Thyroid gland (tissue), 4 donors: Measurements from ENCODE around the gene BORCS6. TPM values are rescaled to one million over a fixed set of nuclear protein-coding genes. Genes with fewer than 3 reads are reported as not detected.

Source experiments
- DNase-seq, 2 donors: peaks; one replicate each; pipeline ENCODE4 v3.0.0-alpha.2; 2019
- H3K27ac ChIP-seq, 3 donors: fragments of 200-600 bp; sonication (generic); 1 replicate in 2 of 3; 2 replicates in 1 of 3; pipeline ENCODE4 v1.5.1; 2016 to 2019; ENCODE audit warnings: mild to moderate bottlenecking in 1 of 3, moderate library complexity in 1 of 3
- H3K27me3 ChIP-seq: fragments of 200-600 bp; sonication (generic); one replicate; pipeline ENCODE4 v1.5.1; 2019
- H3K36me3 ChIP-seq, 2 donors: fragments of 200-600 bp; sonication (generic); one replicate each; pipeline ENCODE4 v1.5.1; 2016 to 2019
- H3K4me1 ChIP-seq, 2 donors: fragments of 200-600 bp; sonication (generic); one replicate each; pipeline ENCODE4 v1.5.1; 2017 to 2019
- H3K4me3 ChIP-seq, 3 donors: fragments of 200-600 bp; sonication (generic); replicated peaks in 1 of 3; 1 replicate in 2 of 3; 2 replicates in 1 of 3; pipeline ENCODE4 v1.5.1; 2016; ENCODE audit warnings: mild to moderate bottlenecking in 1 of 3
- H3K9me3 ChIP-seq: fragments of 200-600 bp; sonication (generic); one replicate; pipeline ENCODE4 v1.5.1; 2017
- POLR2A ChIP-seq, 2 donors: fragments of 450-650 bp; IDR thresholded peaks; one replicate each; pipeline ENCODE4 v1.6.1; 2017; ENCODE audit warnings: antibody characterized with exemption in 2 of 2, mild to moderate bottlenecking in 2 of 2, moderate library complexity in 1 of 2
- WGBS, 2 donors: methylation state at CpG; one replicate each; pipeline ENCODE4 v1.1.5; 2017; 5-methylcytosine and 5-hydroxymethylcytosine counted together
- intact Hi-C: fragments of 100-400 bp; cut with DNase I; formaldehyde crosslinking; loops from one replicate; pipeline ENCODE4 v1.15.1; 2023
- total RNA-seq, 4 donors: library from RNA; depleted of rRNA; stranded (reverse); fragments of >200 nt; gene quantifications; one replicate each; pipeline ENCODE4 v1.2.3, GENCODE V29; 2016
- TF ChIP-seq, protein P1 (sequence below), 6 experiments: fragments of 200-600 bp in 3 of 6; fragments of 450-650 bp in 3 of 6; sonication (generic) in 3 of 6; IDR thresholded peaks; one replicate each; pipeline ENCODE4 v1.5.1; 2016 to 2019; ENCODE audit warnings: antibody characterized with exemption in 6 of 6, mild to moderate bottlenecking in 2 of 6, inconsistent platforms in 1 of 6, moderate library complexity in 1 of 6

The BORCS6 gene
- total RNA-seq, 4 donors from 2014 or later, result 7.7 to 17.0 (median 15.5) TPM

- H3K4me3 ChIP-seq, result no peak overlapping the region
- no peaks in the 10 kb centered on the region for H3K36me3 ChIP-seq
- 14 to 18% methylated on average over 12 of the region's 12 CpGs for WGBS, 2 donors
- peak; percentile 80 to 84 for DNase-seq
- no peaks in the 10 kb centered on the region for H3K27me3 ChIP-seq
- H3K9me3 ChIP-seq, result no peaks in the 10 kb centered on the region
- TF ChIP-seq, protein P1, sequence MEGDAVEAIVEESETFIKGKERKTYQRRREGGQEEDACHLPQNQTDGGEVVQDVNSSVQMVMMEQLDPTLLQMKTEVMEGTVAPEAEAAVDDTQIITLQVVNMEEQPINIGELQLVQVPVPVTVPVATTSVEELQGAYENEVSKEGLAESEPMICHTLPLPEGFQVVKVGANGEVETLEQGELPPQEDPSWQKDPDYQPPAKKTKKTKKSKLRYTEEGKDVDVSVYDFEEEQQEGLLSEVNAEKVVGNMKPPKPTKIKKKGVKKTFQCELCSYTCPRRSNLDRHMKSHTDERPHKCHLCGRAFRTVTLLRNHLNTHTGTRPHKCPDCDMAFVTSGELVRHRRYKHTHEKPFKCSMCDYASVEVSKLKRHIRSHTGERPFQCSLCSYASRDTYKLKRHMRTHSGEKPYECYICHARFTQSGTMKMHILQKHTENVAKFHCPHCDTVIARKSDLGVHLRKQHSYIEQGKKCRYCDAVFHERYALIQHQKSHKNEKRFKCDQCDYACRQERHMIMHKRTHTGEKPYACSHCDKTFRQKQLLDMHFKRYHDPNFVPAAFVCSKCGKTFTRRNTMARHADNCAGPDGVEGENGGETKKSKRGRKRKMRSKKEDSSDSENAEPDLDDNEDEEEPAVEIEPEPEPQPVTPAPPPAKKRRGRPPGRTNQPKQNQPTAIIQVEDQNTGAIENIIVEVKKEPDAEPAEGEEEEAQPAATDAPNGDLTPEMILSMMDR (IDR thresholded peaks at IDR 0.05), result no peak
- TF ChIP-seq POLR2A (IDR thresholded peaks at IDR 0.05), result peak in 1 of 2 donors; percentile 87
- peaks cover 20 to 41% of the 10 kb centered on the region in 2 donors for H3K4me1 ChIP-seq
- peak overlapping the region; percentile 40 to 81 (median 70) for H3K27ac ChIP-seq
- intact Hi-C loops, result no loop called here
These were observed 2.3 kb upstream of the BORCS6 start for GRCh38 chr17:8192070-8192815.

GRCh38 chr17:8190506-8190905 is 526 bp upstream of the BORCS6 start:
- H3K4me1 ChIP-seq, result peaks cover 20 to 41% of the 10 kb centered on the region in 2 donors
- peak overlapping the region in 1 of 3 donors; percentile 95 for H3K4me3 ChIP-seq
- H3K27ac ChIP-seq, result peak overlapping the region; percentile 46 to 99 (median 68)
- intact Hi-C loops, result no loop called here
- DNase-seq, result no peak
- H3K27me3 ChIP-seq, result no peaks in the 10 kb centered on the region
- H3K9me3 ChIP-seq, result no peaks in the 10 kb centered on the region
- WGBS, 2 donors, result 48 to 49% methylated on average over 6 of the region's 6 CpGs
- no peaks in the 10 kb centered on the region for H3K36me3 ChIP-seq
- TF ChIP-seq POLR2A (IDR thresholded peaks at IDR 0.05), result no peak
- TF ChIP-seq, protein P1 (IDR thresholded peaks at IDR 0.05), result no peak

DNA sequence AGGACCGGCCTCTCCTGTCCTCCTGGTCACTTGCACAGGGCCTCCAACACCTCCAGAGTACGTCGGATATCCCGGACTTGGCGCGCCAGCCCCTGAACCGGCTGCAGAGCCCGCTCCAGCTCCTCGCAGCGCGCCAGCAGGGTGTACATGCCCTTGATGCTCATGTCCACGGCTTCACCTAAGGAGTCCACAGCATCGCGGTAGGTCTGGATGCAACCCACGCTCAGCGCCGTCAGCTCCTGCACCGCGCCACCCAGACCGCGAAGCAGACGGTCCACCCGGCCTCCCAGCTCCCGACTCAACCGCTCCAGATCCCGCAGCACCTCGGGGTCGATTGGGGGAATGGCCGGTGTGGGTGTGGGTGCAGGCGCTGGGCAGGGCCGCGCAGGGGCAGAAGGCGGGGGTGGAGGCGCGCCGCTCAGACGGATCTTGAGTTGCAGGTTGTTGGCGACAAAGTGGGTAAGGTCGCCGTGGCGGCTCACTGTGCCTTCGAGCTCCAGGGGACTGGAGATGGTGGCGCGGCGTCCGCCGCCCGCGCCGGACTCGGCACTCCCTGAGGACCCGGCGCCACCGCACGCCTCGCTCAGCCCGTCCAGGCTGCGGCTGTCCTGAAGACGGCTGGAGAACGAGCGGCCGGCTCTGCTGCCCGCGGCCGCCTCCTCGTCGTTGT is 804 bp downstream of the BORCS6 start:
- Histone ChIP-seq H3K36me3 (no peaks in the 10 kb centered on the region), H3K4me3 (peak overlapping the region; percentile 42 to 95 (median 83)), H3K9me3 (no peaks in the 10 kb centered on the region), H3K27me3 (no peaks in the 10 kb centered on the region), H3K27ac (peak overlapping the region; percentile 96 to 99 (median 96)), H3K4me1 (peaks cover 20 to 41% of the 10 kb centered on the region in 2 donors)
- 0 to 21% methylated on average over 4 to 7 of the region's 67 CpGs for WGBS, 2 donors
- peak; percentile 36 to 46 for DNase-seq
- no peak for TF ChIP-seq POLR2A (IDR thresholded peaks at IDR 0.05)
- TF ChIP-seq, protein P1 (IDR thresholded peaks at IDR 0.05), result no peak
- intact Hi-C loops, result loop anchor here (10.0 kb wide), 2 partner anchors 64 to 106 kb away; partner anchors contain the start of genes HES7 and SLC25A35

DNA sequence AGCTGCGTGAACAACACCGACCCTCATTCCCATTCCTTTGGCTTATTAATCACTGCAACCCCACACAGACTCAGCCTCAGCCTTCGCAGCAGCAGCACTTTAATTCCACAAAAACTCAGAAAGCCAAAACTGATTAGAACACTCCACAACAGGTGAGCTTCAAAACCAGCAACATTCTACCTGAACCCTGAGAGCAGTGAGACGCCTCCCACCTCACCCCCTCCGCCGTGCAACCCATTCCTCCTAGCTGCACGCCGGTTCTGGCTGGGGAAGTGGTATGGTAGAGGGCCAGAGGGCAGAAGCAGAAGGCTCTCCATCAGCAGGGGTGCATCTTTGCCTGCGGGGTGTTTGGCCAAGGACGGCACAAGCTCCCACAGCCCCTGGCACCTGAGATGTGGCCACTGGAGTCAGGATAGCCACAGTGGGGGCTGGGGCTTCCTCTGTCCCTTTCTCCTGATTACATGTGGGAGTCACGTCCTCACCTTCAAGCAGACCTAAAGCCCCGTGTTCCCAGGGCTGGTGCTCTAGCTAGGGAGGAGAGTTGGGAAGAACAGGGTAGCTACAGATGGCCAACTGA is 1.6 kb downstream of the BORCS6 start:
- peaks cover 20 to 41% of the 10 kb centered on the region in 2 donors for H3K4me1 ChIP-seq
- intact Hi-C loops, result loop anchor here (10.0 kb wide), 2 partner anchors 64 to 106 kb away; partner anchors contain the start of genes HES7 and SLC25A35
- no peak for TF ChIP-seq POLR2A (IDR thresholded peaks at IDR 0.05)
- TF ChIP-seq, protein P1 (IDR thresholded peaks at IDR 0.05), result no peak
- H3K27me3 ChIP-seq, result no peaks in the 10 kb centered on the region
- H3K4me3 ChIP-seq, result peak overlapping the region in 2 of 3 donors; percentile 42 to 95
- WGBS, 2 donors, result 48 to 54% methylated on average over 12 of the region's 12 CpGs
- DNase-seq, result no peak
- no peaks in the 10 kb centered on the region for H3K9me3 ChIP-seq
- peak overlapping the region; percentile 20 to 99 (median 96) for H3K27ac ChIP-seq
- no peaks in the 10 kb centered on the region for H3K36me3 ChIP-seq
